Thoracic aorta (tissue), 2 donors: ENCODE data around the gene CACNA1F. TPM values are rescaled to one million over a fixed set of nuclear protein-coding genes. Genes with fewer than 3 reads are reported as not detected.

Source experiments
- ATAC-seq: fragments of 150-250 bp; one replicate; pipeline ENCODE4 v1.8.0; 2017; ENCODE audit warnings: low read depth; ENCODE audit not compliant: insufficient number of reproducible peaks, low FRiP score
- DNase-seq: peaks from one replicate; pipeline ENCODE4 v3.0.0-alpha.2; 2020; ENCODE audit warnings: low spot score
- H3K27ac ChIP-seq, 2 donors: fragments of 200-600 bp; sonication (generic); 1 replicate in 1 of 2; 2 replicates in 1 of 2; pipeline ENCODE4 v1.5.1; 2016; ENCODE audit warnings: mild to moderate bottlenecking in 2 of 2, moderate library complexity in 2 of 2
- H3K27me3 ChIP-seq: fragments of 200-600 bp; sonication (generic); replicated peaks from 2 replicates; pipeline ENCODE4 v1.6.0; 2016; ENCODE audit warnings: mild to moderate bottlenecking; ENCODE audit not compliant: insufficient read depth
- H3K36me3 ChIP-seq: fragments of 200-600 bp; sonication (generic); one replicate; pipeline ENCODE4 v1.5.1; 2016
- H3K4me1 ChIP-seq, 2 donors: fragments of 200-600 bp; sonication (generic); 1 replicate in 1 of 2; 2 replicates in 1 of 2; pipeline versions ENCODE4 v1.5.1 to v1.6.0; 2016; ENCODE audit warnings: low read depth in 2 of 2, mild to moderate bottlenecking in 1 of 2; ENCODE audit not compliant: control insufficient read depth in 1 of 2
- H3K4me3 ChIP-seq: fragments of 200-600 bp; sonication (generic); 2 replicates; pipeline ENCODE4 v1.5.1; 2016; ENCODE audit warnings: mild to moderate bottlenecking
- H3K9me3 ChIP-seq: fragments of 200-600 bp; sonication (generic); 2 replicates; pipeline ENCODE4 v1.5.1; 2016
- total RNA-seq, 2 donors: library from RNA; depleted of rRNA; stranded (reverse); fragments of >200 nt; gene quantifications; one replicate each; pipeline versions ENCODE4 v1.1.0 to v1.2.3, GENCODE V29; 2016
- TF ChIP-seq, protein P1 (sequence below): fragments of 200-600 bp; sonication (generic); IDR thresholded peaks from one replicate; pipeline ENCODE4 v1.5.1; 2019; ENCODE audit warnings: antibody characterized with exemption

CACNA1F gene
- total RNA-seq, 2 donors from 2014 or later, result 0.81 TPM; not detected in 1

- DNase-seq (peak; percentile 57), ATAC-seq (peak; percentile 79)
- H3K4me1 ChIP-seq, result peaks cover 4 to 11% of the 10 kb centered on the region in 2 donors
- TF ChIP-seq, protein P1, sequence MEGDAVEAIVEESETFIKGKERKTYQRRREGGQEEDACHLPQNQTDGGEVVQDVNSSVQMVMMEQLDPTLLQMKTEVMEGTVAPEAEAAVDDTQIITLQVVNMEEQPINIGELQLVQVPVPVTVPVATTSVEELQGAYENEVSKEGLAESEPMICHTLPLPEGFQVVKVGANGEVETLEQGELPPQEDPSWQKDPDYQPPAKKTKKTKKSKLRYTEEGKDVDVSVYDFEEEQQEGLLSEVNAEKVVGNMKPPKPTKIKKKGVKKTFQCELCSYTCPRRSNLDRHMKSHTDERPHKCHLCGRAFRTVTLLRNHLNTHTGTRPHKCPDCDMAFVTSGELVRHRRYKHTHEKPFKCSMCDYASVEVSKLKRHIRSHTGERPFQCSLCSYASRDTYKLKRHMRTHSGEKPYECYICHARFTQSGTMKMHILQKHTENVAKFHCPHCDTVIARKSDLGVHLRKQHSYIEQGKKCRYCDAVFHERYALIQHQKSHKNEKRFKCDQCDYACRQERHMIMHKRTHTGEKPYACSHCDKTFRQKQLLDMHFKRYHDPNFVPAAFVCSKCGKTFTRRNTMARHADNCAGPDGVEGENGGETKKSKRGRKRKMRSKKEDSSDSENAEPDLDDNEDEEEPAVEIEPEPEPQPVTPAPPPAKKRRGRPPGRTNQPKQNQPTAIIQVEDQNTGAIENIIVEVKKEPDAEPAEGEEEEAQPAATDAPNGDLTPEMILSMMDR, result no peak
- no peaks in the 10 kb centered on the region for H3K27me3 ChIP-seq
- H3K4me3 ChIP-seq, result peak within 1 kb of the TSS; percentile 70
- peak within 1 kb of the TSS; percentile 65 to 67 for H3K27ac ChIP-seq
- no peaks in the 10 kb centered on the region for H3K36me3 ChIP-seq
- H3K9me3 ChIP-seq, result no peaks in the 10 kb centered on the region
Measured at GRCh38 chrX:49199906-49200771, 33.0 kb downstream of the CACNA1F start, which contains the start of gene SYP. Gene SYP, minus strand, starts transcription at chrX:49200193. Its CDS starts 7 bp downstream, at chrX:49200186.

DNA sequence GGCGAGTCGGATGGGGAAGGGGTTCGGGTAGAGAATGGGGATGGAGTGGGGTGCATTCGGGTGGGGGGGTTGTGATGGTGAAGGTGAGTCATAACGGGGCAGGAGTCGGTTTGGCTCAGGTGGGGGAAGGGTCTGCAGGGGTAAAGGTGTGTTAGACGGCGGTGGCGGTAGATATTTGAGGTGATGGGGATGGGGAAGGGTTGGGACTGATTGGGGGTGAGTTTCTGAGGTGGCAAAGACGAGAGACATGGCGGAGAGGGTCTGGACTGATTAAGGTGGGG, 33.9 kb downstream of the CACNA1F start:
- no peaks in the 10 kb centered on the region for H3K27me3 ChIP-seq
- no peak overlapping the region for H3K4me3 ChIP-seq
- H3K4me1 ChIP-seq, result peaks cover 4 to 11% of the 10 kb centered on the region in 2 donors
- DNase-seq (no peak), ATAC-seq (no peak)
- no peak overlapping the region for H3K27ac ChIP-seq
- H3K36me3 ChIP-seq, result no peaks in the 10 kb centered on the region
- TF ChIP-seq, protein P1, result no peak
- H3K9me3 ChIP-seq, result no peaks in the 10 kb centered on the region

DNA sequence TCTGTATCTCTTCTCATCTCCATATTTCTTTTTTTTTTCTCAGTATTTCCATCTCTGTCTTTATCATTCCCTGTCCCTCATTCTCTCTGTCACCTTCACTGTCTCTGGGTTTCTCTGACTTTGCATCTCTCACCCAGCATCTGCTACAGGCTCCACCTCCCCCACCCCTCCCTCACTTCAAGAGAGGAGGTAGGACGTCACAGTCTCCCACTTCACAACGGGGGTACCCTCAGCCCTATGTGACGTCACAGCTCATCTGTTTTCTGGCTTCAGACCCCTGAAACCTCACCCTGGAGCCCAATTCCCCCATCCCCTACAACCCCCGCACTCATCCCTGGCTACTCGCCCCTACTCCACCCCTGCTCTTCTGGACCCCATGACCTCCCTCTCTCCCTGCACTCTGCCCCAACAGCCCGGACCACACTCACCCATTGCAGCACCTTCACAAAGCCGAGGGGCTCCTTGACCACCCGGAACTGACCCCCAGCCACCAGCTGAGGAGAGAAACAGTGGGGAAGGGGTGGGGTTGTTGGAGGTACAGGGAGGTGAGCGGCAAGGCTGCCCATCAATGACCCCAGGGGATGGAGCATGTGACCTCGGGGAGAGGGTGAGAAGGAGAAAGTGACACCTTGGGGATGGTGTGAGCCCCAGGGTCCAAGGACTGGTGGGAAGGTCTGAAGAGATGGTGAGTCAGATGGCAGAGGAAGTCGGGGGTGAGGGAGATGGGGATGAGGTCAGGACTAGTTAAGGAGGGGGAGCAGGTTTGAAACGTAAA, 34.4 kb downstream of the CACNA1F start:
- Histone ChIP-seq H3K9me3 (no peaks in the 10 kb centered on the region), H3K4me1 (peaks cover 4 to 11% of the 10 kb centered on the region in 2 donors), H3K4me3 (no peak overlapping the region), H3K27me3 (no peaks in the 10 kb centered on the region), H3K36me3 (no peaks in the 10 kb centered on the region), H3K27ac (no peak overlapping the region)
- TF ChIP-seq, protein P1, result no peak
- ATAC-seq (no peak), DNase-seq (no peak)

DNA sequence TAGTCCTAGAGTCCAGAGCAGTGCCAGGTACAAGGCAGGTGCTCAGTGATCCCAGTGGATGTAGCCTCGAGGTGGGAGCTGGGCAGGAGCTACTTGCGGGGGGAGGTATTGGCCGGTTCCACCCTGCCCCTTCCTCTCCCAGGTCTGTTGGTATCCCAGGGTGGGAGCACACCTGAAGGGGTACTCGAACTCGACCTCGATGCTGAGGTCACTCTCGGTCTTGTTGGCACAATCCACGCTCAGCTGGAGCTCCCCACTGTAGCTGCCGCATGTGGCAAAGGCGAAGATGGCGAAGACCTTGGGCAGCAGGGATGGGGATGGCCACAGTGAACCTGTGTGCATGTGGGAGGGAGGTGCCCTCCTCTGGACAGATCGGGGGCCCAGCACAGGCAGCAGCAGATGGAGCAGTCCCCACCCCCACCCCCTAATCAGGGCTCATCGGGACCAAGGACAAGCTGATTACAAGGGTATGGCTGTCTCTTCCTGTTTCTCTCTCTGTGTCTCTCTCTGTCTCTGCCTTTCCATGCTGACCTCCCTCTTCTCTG, 35.5 kb downstream of the CACNA1F start:
- DNase-seq, result no peak
- Histone ChIP-seq H3K4me3 (no peak overlapping the region), H3K36me3 (no peaks in the 10 kb centered on the region), H3K27ac (no peak overlapping the region), H3K4me1 (peaks cover 4 to 11% of the 10 kb centered on the region in 2 donors), H3K27me3 (no peaks in the 10 kb centered on the region), H3K9me3 (no peaks in the 10 kb centered on the region)
- TF ChIP-seq, protein P1, result no peak
- no peak for ATAC-seq

GRCh38 chrX:49193542-49193964, 39.6 kb downstream of the CACNA1F start:
- TF ChIP-seq, protein P1, result no peak
- H3K9me3 ChIP-seq, result no peaks in the 10 kb centered on the region
- H3K27me3 ChIP-seq, result no peaks in the 10 kb centered on the region
- DNase-seq (no peak), ATAC-seq (no peak)
- no peaks in the 10 kb centered on the region for H3K36me3 ChIP-seq
- no peak overlapping the region for H3K27ac ChIP-seq
- no peaks in the 10 kb centered on the region for H3K4me1 ChIP-seq
- no peak overlapping the region for H3K4me3 ChIP-seq
